ENCODE results near the gene DNAJB7. TPM values are rescaled to one million over a fixed set of nuclear protein-coding genes. Genes with fewer than 3 reads are reported as not detected.

DNAJB7 gene
- total and polyA plus RNA-seq, 10 of the 15 experiments (the other 5 are each of a cell fraction or from before 2014, with no cell fraction given) = 0.03 to 0.70 (median 0.29) TPM; not detected in 6

DNA sequence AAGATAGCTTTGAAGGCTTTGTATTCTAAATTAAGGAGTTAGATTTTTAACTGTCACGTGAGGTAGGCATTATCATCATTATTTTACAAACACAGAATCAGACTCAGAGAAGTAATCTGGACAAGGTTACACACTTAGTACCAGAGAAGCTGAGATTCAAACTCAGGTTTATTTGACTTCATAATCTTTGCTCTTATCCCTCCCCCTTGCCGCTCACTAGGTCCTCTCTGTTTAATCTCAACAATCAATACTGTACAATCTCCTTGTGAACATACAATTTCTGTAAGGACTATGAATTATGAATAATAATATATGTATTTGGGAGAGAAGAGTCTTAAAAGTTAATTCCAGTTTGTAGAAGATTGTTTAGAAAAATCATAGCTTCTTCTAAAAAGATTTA, 5.2 kb upstream of the DNAJB7 start (continued):
- TF ChIP-seq CBX5 (IDR thresholded peaks at IDR 0.05; ENCODE audit: low read depth) = no peak
- TF ChIP-seq RAD51 (IDR thresholded peaks at IDR 0.05) = no peak
- TF ChIP-seq RELA (IDR thresholded peaks at IDR 0.05; ENCODE audit: borderline replicate concordance, partially characterized antibody) = no peak

DNA sequence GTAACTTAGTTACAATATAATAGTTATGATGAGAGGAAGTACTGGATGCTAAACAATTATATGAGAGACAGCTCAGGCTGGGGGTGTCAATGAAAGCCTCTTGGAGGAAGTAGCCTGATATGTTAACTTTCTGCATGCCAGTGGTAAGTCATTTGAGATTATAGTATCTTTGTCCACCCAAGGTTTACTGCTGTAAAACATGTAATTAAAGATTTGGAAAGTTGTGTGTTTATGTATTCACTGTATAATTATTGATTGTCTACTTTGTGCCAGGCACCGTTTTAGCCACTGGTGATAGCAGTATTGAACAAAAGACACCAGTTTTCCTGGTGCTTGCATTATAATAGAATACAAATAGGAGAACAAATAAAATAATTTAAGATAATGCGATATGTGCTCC, 624 bp upstream of the DNAJB7 start:
- H3K4me2 ChIP-seq (ENCODE audit: control insufficient read depth, insufficient read depth) = no peak overlapping the region
- CTCF ChIA-PET = no interaction called here
- H3K4me1 ChIP-seq (ENCODE audit: control insufficient read depth, insufficient read depth, low read length) = peaks cover 10% of the 10 kb centered on the region
- FAIRE-seq (no peak), DNase-seq (ENCODE audit: low read depth, low spot score) (no peak), ATAC-seq (no peak)
- in situ Hi-C loops (cut with MboI) (no loop called here), intact Hi-C loops (cut with micrococcal nuclease; ENCODE audit: unreplicated experiment) (no loop called here)
- RAD21 ChIA-PET (ENCODE audit: unreplicated experiment) = no interaction called here
- WGBS (ENCODE audit: insufficient coverage, insufficient replicate concordance, low lambda C conversion rate, missing lambda C conversion rate) = 94% methylated on average over 2 of the region's 2 CpGs
- TF ChIP-seq, protein P1, sequence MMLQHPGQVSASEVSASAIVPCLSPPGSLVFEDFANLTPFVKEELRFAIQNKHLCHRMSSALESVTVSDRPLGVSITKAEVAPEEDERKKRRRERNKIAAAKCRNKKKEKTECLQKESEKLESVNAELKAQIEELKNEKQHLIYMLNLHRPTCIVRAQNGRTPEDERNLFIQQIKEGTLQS (IDR thresholded peaks at IDR 0.05; ENCODE audit: borderline replicate concordance, extremely low read depth, low read depth, low read length) = no peak
- TF ChIP-seq SPI1 (IDR thresholded peaks at IDR 0.05; ENCODE audit: borderline replicate concordance, insufficient read depth, low read depth, low read length) = no peak
- no peak for TF ChIP-seq STAT1 (conservative IDR thresholded peaks at IDR 0.05)
- TF ChIP-seq POU2F2 (IDR thresholded peaks at IDR 0.05; ENCODE audit: borderline replicate concordance, low read depth, low read length) = no peak
- no peak for TF ChIP-seq EGR1 (IDR thresholded peaks at IDR 0.05; ENCODE audit: borderline replicate concordance in 1 of 2, low read depth in 2 of 2, low read length in 2 of 2)
- TF ChIP-seq, protein P2, sequence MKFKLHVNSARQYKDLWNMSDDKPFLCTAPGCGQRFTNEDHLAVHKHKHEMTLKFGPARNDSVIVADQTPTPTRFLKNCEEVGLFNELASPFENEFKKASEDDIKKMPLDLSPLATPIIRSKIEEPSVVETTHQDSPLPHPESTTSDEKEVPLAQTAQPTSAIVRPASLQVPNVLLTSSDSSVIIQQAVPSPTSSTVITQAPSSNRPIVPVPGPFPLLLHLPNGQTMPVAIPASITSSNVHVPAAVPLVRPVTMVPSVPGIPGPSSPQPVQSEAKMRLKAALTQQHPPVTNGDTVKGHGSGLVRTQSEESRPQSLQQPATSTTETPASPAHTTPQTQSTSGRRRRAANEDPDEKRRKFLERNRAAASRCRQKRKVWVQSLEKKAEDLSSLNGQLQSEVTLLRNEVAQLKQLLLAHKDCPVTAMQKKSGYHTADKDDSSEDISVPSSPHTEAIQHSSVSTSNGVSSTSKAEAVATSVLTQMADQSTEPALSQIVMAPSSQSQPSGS (IDR thresholded peaks at IDR 0.05; ENCODE audit: low read length) = no peak
- TF ChIP-seq SRF (IDR thresholded peaks at IDR 0.05; ENCODE audit: low read depth in 2 of 2, low read length in 2 of 2) = no peak
- no peak for TF ChIP-seq EZH2 (IDR thresholded peaks at IDR 0.05; ENCODE audit: borderline replicate concordance, control insufficient read depth, low read depth, low read length)
- no TSS peak for BruUV-seq (replicated peaks)
- SMC1A ChIA-PET (ENCODE audit: uncharacterized antibody, unreplicated experiment) = no interaction called here
- no peak overlapping the region for H3K27ac ChIP-seq (ENCODE audit: control insufficient read depth, insufficient read depth)
- H3K9ac ChIP-seq (ENCODE audit: control insufficient read depth, insufficient read depth, low read length) = no peak overlapping the region
- peaks cover 27% of the 10 kb centered on the region for H3K79me2 ChIP-seq (ENCODE audit: control insufficient read depth, insufficient read depth, low read length)
- no peak overlapping the region for H2AFZ ChIP-seq (ENCODE audit: control insufficient read depth, low read depth, low read length)
- no peaks in the 10 kb centered on the region for H3K9me3 ChIP-seq (replicated peaks; ENCODE audit: control insufficient read depth, insufficient read depth, low read length)
- H3K4me3 ChIP-seq = no peak overlapping the region
- POLR2A ChIA-PET = interaction anchor here (0.5 to 1.1 kb wide), 2 partner anchors 14 to 21 kb away, joined by 3 read pairs; no protein-coding TSS in a partner anchor
- no peaks in the 10 kb centered on the region for H3K27me3 ChIP-seq (replicated peaks in 1 of 2; ENCODE audit: control insufficient read depth in 2 of 2, insufficient read depth in 2 of 2, low read length in 1 of 2)
- no peaks in the 10 kb centered on the region for H4K20me1 ChIP-seq (ENCODE audit: control insufficient read depth, insufficient read depth)
- H3K36me3 ChIP-seq (ENCODE audit: control insufficient read depth in 2 of 2, insufficient read depth in 2 of 2, low read length in 1 of 2) = no peaks in the 10 kb centered on the region
